NCI-H2029 treated with DMSO at 0.1 percent for 48 hours (cell line): ENCODE data around the gene CALML3.

Source experiments
- DNase-seq: peaks from one replicate; lab custom pipeline; 2025; lab: John Stamatoyannopoulos, UW

Gene CALML3

DNA sequence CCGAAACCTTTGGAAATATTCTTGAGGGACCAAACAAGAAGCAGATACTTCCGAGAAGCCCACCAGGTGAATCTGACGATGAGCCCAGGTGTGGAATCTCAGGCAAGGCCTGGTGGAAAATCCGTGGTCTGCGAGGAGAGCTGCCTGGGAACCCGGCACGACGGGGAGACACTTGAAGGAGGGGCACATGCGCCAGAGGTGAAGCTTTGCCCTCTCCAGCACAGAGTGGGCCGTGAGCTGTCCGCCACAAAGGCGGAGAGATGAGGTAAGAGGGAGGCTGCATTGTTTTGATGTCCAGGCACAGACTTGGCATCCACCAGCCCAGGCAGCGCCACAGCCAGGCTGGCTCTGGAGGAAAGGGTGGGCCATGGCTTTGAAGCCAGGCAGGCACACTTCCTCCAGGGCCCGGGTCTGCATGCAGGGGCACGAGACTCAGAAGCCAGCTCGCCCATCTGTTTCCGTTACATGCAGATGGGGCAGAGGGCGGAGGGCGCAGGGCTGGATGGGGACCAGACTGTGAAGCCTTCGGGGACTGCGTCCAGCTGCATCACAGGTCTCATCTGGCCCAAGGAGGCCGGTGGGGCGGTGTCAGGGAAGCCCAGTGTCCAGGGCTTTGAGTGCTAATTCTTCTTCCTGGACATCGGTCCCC, 45.4 kb downstream of the CALML3 start:
- no peak for DNase-seq

DNA sequence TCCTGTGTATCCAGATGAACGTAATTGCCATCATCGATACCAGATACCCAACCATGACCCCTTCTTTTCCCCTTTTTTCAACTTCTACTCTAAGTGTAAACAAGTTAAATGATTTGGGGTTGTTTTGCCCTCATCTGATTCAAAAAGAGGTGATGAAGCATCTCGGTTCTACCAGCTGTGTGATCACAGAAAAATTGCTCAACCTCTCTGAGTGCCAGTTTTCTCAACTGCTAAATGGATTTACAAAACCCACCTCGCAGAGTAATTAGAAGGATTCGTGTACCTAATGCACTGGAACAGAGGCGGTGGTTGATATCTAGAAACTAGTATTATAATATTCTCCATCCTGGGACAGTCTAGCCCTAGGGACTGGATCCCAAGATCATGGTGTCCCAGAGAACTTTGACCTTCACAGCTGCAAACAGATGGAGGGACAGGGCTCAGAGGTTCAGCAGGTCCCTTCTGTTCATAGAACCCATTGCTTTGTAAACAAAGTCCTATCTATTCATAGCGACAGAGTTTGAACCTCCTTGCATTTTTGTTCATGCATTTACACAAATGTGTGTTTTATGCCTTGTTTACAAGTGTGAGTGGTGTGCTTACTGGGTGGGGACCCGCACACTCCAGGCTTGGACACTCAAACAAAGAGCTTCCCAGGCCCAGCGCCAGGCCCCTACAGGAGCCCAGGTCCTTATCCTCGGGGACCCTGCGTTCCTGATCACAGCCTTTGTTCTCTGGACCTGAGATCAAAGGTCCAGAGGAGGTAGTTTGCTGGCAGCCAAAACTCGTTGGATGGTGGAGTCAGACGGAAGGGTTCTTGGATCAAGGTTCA, 46.4 kb downstream of the CALML3 start:
- no peak for DNase-seq

DNA sequence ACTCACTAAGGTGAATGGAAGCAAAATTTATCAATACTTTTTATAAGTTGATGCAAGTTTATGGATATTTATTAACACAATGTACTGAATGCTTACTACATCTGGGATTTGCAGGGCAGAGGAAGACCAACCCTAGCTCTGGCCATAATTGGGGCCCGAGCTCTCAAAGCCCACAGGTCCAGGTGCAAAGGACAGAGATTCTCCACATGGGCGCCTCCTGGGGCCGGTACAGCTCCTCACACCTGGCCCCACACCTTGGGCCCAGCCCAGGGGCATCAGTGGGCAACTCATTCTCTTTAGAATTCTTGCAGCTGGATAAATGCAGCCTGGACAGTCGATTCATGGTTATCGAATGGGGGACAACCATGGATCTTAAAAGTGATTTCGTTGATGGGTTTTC, 47.1 kb downstream of the CALML3 start:
- no peak for DNase-seq

DNA sequence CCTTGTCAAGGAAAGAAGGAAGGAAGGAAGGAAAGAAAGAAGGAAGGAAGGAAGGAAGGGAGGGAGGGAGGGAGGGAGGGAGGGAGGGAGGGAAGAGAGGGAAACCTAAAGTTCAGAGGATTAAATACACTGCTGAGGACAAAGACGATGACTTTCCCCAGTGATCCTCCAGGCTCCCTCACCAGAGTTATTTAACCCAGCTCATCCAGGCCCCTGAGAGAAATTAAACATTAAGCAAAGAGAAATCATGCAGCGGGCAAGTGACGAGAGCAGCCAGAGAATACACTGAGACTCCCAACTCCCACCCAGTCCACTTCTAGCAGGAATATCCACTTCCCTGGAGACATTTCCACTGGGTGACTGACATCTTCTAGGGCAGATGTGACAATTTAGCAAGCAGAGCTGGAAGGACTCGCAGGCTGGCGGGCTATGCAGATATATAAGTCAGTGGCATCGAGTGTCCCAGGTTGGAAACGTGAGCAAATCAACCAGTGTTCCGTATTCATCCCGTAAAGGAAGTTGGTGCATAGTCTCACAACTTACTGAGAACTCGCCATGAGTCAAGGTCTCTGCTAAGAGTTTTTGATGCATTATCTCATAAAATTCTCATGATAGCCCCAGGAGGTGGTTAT, 48.7 kb downstream of the CALML3 start:
- DNase-seq: no peak

DNA sequence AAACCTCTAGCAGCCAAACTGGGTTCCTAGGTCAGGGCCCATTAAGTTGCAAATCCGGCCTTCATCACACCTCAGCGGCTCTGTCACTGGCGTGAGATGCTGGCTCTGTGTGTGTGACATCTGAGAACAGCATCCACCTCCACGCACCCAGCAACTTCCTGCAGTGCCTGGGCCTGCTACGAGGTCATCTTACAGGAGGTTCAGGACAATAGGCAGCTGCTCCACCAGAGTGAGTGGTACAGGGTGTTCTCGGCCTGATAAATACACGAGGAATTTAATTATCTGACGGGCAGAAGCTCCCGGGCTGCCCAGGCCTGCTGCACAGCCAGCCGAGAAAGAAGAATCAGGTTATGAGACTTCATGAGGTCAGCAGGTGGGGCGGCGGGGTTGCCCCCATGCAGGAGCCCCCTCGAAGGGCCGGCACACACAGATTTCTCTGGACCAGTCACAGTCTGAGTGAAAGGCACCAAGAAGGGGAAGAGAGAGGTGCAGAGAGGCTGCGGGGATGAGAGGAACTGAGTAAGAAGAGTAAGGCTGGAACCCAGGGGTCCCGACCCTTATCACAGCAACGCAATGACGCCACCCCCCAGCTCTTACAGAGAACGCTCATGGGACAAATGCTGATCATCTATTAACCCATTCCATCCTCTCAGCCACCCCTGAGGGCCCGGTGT, 49.3 kb downstream of the CALML3 start:
- no peak for DNase-seq

DNA sequence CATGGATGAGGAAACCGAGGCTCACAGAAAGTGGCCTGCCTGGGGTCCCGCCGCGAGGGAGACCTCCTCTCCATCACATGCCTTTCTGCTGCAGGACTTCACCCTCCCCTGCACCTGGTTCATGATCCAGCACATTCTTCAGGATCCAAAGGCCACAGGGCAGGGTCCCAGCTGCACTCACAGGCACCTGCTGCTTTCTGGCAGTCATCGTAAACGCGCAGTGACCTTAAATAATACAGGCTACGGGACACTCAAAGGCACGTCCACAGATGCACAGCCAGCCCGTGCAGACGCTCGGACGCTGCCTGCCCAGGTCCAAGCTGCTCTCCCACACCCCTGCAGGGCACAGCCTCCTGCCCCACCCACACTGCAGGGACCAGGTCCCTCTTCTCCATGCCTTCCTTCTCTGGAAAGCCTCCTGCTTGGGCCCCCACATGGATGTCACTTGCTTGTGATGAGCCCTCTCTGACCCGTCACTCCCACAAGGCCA, 49.9 kb downstream of the CALML3 start:
- no peak for DNase-seq

DNA sequence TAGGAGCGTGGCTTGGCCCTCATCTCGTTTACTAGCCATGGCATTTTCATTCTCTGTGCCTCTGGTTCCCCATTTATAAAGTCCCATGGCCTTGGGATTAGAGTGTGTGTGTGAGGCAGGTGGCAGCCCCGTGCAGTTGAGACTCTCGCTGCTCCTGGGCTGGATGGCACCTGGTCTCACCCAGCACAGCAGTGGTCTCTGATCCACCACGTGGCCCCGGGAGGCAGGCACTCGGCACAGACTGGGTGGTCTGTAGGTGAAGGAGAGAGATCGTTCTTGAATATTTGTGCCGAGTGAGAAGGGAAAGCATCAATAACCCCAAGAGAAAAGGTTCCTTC, 50.4 kb downstream of the CALML3 start:
- no peak for DNase-seq

DNA sequence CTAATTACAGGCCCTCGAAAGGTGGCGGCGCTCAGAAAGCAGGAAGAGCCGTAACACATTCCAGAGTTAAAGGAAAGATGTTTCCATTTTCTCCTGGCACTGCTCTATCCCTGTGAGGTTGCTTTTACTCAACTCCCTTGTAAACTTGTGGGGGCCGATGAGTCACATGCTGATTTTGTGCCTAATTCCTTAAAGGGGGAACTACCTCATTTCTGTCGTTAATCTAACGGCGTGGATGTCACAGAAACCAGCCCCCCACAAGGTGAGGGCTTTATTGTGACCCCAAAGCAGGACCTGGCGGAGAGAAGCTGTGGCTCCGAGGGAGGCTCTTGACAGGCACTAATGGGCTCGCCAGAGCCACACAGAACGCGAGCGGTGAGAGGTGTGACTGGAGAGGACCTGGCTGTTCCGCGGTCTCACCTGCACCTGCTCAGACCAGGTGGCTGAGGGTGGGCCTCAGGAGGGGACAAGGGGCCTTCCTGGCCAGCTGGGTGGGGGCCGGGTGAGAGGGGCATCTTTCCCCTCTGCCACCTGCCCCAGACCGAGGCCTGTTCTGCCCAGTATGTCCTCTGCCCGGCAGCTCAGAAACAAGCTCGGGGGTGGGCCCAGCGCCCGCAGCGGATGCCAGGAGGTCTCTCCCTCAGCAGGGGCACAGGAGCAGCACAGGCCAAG, 50.9 kb downstream of the CALML3 start:
- no peak for DNase-seq

DNA sequence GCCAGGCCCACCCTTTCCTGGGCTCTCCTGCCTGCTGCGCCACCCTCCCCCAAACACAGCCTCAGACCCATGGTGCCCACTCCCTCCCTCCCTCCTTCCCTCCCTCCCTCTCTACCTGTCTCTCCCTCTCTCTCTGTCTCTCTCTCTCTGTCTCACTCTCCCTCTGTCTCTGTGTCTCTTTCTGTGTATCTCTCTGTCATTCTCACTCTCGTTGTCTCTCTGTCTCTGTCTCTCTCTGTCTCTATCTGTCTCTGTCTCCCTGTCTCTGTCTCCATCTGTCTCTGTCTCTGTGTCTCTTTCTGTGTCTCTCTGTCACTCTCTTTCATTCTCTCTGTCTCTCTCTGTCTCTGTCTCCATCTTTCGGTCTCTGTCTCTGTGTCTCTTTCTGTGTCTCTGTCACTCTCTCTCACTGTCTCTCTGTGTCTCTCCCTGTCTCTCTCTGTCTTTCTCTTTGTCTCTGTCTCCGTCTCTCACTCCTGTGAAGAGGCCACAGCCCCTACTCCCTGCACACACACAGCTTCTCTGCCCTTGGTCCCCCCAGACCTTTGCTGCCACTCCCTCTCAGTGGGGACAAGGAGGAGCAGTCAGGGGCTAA, 51.5 kb downstream of the CALML3 start:
- DNase-seq: no peak
